HuH-7.5 (cell line): ENCODE measurements around the gene NCF4.

Source experiments
- DNase-seq: peaks from one replicate; pipeline ENCODE4 v3.0.0; 2011; ENCODE audit warnings: low spot score

Gene NCF4

GRCh38 chr22:36894266-36894665, 33.5 kb downstream of the NCF4 start:
- no peak for DNase-seq

GRCh38 chr22:36897611-36898010, 36.8 kb downstream of the NCF4 start:
- DNase-seq = no peak

GRCh38 chr22:36898690-36899089, 37.9 kb downstream of the NCF4 start:
- DNase-seq = no peak

GRCh38 chr22:36899498-36899897, 38.7 kb downstream of the NCF4 start:
- DNase-seq = no peak

GRCh38 chr22:36900225-36900624, 39.4 kb downstream of the NCF4 start:
- DNase-seq = no peak

GRCh38 chr22:36900880-36901279, 40.1 kb downstream of the NCF4 start:
- no peak for DNase-seq

- no peak for DNase-seq
Observed at GRCh38 chr22:36901411-36902142, 40.8 kb downstream of the NCF4 start.

- no peak for DNase-seq
Observed at GRCh38 chr22:36902143-36902926, 41.5 kb downstream of the NCF4 start.

GRCh38 chr22:36904260-36904880, 43.6 kb downstream of the NCF4 start:
- no peak for DNase-seq

- DNase-seq = no peak
Observed at GRCh38 chr22:36907253-36908195, 46.7 kb downstream of the NCF4 start.

- no peak for DNase-seq
Observed at GRCh38 chr22:36910461-36910860, 49.7 kb downstream of the NCF4 start.

- DNase-seq = no peak
Observed at GRCh38 chr22:36911887-36912661, 51.3 kb downstream of the NCF4 start.

GRCh38 chr22:36912694-36913426, 52.1 kb downstream of the NCF4 start:
- DNase-seq = no peak

GRCh38 chr22:36913427-36914389, 52.9 kb downstream of the NCF4 start, which contains the start of gene CSF2RB:
Gene CSF2RB (plus strand): TSS chr22:36913628. CDS start chr22:36922208, 8,580 bp downstream.
- no peak for DNase-seq

- no peak for DNase-seq
Observed at GRCh38 chr22:36914390-36914752, 53.6 kb downstream of the NCF4 start.

- DNase-seq = no peak
Observed at GRCh38 chr22:36916034-36916433, 55.2 kb downstream of the NCF4 start.

- DNase-seq = no peak
Observed at GRCh38 chr22:36918586-36919284, 57.9 kb downstream of the NCF4 start.

- no peak for DNase-seq
Observed at GRCh38 chr22:36921309-36922104, 60.7 kb downstream of the NCF4 start.
